ENCODE results near the gene AIF1L.
"Not testable (repeated sequence)": the region's sequence is repeated elsewhere in the genome, so short reads cannot be mapped to it uniquely, and the experiment has no call there.

Gene AIF1L

GRCh38 chr9:131094622-131095021 lies 1.7 kb upstream of the AIF1L start:
- peak; percentile 16 for DNase-seq (ENCODE audit: extremely low read depth, low read depth)
- TF ChIP-seq CTCF (IDR thresholded peaks at IDR 0.05; ENCODE audit: low read depth, low read length), result no peak

DNA sequence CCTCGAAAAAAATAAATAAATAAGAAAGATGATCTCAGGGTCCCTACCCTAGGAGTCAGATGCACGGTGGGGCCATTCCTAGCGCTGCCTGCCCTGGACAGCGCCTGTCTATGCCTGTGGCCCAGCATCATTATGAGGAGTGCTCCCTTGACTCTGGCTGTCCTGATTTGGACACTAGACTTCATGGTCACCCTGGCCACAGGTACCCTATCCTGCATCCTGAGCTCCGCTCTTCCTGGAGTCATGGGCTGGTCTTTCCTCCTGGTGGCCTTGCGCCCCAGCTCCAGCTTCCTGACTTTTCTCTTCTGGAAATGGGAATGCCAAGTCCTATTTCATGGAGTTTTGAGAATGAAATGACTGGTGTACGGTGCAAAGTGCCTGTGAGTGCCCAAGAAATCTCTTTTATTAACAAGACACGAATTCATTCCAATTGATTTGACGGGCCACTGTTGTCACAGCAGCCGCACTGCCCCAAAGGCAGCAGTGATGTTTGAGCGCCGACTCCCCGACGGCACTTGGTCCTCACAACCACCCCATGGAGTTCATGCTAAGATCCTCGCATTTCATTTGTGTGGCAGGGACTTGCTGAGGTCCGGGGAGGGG lies 564 bp upstream of the AIF1L start:
- no peak for TF ChIP-seq CTCF (IDR thresholded peaks at IDR 0.05; ENCODE audit: low read depth, low read length)
- DNase-seq (ENCODE audit: extremely low read depth, low read depth), result no peak

DNA sequence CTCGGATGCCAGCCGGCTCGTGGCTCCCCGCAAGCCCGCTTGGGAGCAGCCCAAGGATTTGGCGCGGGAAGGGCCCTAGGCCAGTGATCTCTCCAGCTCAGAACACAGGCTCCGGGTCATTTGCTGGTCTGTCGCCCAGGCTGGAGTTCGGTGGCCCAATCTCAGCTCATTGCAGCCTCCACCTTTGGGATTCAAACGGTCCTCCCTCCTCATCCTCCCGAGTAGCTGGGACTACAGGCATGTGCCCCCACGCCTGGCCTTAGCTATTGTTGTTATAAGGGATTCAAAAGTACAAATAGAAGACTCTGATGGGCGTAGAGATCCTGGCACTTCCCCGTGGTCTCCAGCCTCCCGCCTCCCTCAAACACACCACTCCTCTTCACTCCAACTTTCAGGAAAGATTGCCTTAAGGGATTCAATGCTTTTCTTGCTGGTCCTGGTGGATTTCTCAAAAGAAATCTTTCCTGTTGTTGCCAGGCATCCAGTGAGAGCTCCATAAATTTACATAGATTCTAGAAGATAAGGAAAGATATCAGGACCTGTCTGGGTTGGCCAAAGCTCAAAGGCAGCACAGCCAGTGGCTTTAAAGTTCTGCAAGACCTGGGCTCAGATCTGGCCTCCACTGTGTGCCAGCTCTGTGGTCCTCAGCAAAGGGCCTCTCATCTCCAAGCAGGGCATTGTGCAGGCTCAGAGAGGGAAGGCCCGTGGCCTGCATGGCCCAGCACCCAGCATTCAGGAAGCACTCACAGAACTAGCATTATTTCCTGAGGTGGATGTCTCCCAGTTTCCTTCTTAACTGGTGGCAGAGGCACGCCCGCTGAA lies 1.0 kb downstream of the AIF1L start:
- no peak for TF ChIP-seq CTCF (IDR thresholded peaks at IDR 0.05; ENCODE audit: low read depth, low read length)
- DNase-seq (ENCODE audit: extremely low read depth, low read depth), result no peak

DNA sequence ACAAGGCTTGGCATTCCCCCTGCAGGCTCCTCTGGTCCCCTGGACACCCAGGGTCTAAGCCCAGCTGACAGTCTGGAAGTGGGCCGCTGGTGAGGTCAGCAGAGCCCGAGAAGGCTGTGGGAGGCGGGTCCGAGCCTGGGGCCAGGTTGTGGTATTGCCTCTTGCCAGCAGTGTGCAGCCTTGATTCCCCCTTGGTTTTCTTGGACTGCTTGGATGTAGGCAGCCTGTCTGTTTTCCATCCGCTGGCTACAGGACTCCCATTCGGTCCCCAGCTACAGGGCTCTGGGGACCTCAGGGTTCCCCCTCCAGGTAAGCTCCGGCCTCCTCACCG lies 1.6 kb downstream of the AIF1L start:
- no peak for TF ChIP-seq CTCF (IDR thresholded peaks at IDR 0.05; ENCODE audit: low read depth, low read length)
- DNase-seq (ENCODE audit: extremely low read depth, low read depth), result no peak

DNA sequence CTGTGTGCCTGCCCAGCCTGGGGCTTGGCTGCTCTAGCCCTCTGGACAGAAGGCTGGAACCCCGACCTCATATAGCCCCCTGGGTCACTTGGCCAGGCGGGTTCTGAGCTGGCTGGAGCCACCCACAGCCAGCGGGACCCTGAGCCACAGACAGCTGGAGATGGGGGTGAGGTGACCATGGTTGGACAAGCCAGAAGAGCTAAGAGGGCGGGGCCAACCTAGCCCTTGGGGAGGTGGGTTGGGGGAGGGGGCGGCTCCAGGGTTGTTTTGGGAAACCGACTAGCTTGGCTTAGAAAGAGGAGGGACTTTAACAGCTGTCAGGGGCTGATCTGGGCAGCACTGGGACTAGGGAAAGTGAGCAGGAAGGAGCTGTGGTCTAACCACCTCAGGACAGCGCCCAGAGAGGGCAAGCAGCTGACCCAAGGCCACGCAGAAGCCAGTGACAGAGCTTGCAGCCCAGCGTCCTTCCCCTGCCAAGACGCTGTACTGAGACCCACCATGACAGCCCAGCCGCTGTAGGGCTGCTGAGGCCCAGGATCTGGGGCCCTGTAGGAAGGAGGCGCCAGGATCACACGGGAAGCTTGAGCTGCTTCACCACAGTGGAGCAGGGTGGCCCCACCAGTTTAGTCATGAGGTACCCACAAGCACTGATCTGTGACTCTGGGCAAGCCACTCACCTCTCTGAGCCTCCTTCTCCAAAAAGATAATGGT lies 2.2 kb downstream of the AIF1L start:
- no peak for TF ChIP-seq CTCF (IDR thresholded peaks at IDR 0.05; ENCODE audit: low read depth, low read length)
- DNase-seq (ENCODE audit: extremely low read depth, low read depth), result no peak

- no peak for DNase-seq (ENCODE audit: extremely low read depth, low read depth)
- no peak for TF ChIP-seq CTCF (IDR thresholded peaks at IDR 0.05; ENCODE audit: low read depth, low read length)
Observed at GRCh38 chr9:131099102-131099606, 2.8 kb downstream of the AIF1L start.

DNA sequence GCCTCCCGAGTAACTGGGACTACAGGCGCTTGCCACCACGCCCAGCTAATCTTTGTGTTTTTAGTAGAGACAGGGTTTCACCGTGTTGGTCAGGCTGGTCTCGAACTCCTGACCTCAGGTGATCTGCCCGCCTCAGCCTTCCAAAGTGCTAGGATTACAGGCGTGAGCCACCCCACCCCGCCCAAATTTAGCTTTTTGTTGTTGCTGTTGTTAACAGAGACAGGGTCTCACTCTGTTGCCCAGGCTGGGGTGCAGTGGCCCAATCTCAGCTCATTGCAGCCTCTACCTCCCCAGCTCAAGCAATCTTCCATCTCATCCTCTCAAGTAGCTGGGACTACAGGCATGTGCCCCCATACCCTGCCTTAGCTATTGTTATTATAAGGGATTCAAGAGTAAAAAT lies 3.5 kb downstream of the AIF1L start:
- not testable (repeated sequence) for DNase-seq (ENCODE audit: extremely low read depth, low read depth)

Data from AG09319 (cell line).